ENCODE data around the gene ST3GAL4. TPM values are rescaled to one million over a fixed set of nuclear protein-coding genes. Genes with fewer than 3 reads are reported as not detected.
"Not testable (repeated sequence)": the region's sequence is repeated elsewhere in the genome, so short reads cannot be mapped to it uniquely, and the experiment has no call there.

Gene ST3GAL4
- total RNA-seq, 2 experiments from 2014 or later: 13.6 to 13.9 TPM

DNA sequence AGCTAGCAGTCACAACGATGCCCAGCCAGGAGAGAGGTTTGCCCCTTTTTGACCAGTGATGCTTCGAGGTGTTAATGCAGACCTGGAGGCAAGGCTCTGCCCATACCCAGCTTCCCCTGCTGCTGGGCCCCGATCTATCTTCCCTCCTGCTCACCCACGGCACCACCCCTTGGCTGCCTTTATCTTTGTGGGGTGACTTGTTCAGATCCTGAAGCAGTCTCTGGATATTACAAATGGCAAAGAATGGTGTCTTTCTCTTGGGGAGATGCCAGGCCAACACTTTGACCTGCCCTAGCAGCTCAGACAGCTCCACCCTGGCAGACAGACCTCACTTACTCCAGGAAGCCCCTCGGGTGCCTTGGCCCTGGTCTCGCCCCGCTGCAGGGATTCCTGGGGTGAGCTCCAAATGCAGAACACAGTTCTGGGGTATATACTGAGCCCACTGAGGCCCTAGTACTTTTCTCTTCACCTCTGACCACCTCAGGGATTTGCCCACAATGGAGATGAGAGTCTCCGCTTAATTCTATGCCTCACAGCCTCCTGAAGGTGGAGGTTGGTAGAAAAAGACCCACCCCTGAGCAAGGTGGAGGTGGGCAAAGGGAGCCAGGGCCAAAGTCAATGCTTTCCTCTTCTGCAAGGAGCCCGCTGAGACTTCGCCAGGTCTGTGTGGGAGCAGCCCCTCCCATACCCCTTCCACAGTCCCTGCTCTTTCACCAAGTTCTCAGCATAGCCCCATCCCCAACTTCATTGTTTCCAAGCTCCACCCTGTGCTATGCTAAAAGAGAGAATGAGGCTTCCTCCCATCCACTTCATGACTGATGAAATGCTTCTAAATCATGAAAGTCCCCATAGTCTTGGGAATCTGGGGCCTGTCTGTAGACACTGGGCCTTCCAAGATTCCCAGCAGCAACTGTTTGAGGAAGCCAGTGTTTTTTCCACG, 11.1 kb upstream of the ST3GAL4 start:
- CTCF ChIA-PET: no interaction called here
- POLR2A ChIA-PET: no interaction called here

- CTCF ChIA-PET: no interaction called here
These were observed 10.2 kb upstream of the ST3GAL4 start for GRCh38 chr11:126345283-126345682.

DNA sequence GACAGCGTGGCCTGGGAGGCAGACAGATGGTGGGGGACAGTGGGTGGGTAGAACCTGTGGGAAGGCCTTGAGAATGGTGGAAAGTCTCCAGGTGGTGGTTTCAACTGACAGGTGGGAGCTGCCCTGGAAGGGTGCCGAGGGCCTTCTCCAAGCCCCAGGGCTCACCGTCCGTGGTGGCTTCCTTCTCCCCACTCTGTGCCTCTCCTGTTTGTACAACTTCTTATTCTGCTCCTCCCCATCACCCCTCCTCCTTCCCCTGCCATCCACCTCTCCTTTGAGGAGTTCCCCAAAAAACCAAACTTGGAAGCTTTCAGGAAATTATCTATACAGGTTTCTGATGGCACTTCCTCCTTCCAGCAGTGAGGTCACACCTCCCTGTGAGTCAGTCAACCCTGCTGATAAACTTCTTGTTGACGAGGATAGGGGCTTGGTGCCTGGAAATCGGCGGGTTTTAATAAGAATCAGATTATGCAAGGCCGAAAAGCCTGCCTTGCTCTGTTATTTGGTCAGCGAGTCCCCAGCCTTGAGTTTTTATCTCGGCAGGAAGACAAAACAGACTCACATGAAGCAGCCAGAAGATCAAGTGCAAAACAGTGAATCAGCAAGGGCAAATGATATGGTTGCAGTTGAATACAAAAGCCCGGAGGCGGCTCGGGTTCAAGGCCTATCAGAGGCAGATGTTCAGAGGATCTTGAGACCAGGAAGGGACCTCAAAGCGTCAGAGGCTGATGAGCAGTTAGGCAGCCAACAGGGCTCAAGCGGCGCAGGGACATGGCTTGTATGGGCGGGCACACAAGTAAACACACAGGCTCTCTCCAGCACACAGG, 9.5 kb upstream of the ST3GAL4 start:
- CTCF ChIA-PET: no interaction called here
- POLR2A ChIA-PET: no interaction called here

More at GRCh38 chr11:126345283-126345682, 10.2 kb upstream of the ST3GAL4 start:
- POLR2A ChIA-PET: no interaction called here

DNA sequence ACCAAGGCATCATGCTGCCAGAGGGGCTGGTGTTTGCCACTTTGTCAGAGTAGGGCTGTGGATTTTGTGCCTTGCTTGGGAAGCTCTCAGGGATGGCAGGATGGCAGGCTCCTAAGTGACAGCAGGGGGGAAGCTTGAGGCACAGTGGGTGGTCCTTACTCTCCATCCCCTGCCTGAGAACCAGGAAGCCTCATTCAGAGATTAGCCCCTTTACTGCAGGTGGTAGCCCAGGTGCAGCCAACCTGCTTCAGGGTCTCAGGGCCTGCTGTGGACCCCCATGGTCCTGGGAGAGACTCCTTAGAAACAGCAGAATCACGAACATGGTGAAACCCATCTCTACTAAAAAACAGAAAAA, 8.9 kb upstream of the ST3GAL4 start:
- ChIA-PET POLR2A (no interaction called here), CTCF (no interaction called here)

DNA sequence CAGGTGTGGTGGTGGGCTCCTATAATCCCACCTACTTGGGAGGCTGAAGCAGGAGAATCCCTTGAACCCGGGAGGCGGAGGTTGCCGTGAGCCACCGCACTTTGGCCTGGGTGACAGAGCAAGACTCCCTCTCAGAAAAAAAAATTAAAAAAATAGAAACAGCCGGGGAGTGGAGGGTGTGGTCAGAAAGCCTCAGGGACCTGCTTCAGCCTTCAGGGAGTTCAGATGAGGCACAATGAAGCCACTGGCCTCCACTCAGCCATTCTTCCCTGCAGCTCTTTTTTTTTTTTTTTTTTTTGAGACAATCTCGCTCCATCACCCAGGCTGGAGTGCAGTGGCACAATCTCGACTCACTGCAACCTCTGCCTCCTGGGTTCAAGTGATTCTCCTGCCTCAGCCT, 8.5 kb upstream of the ST3GAL4 start:
- CTCF ChIA-PET, POLR2A ChIA-PET: not testable (repeated sequence)

- ChIA-PET POLR2A (no interaction called here), CTCF (no interaction called here)
These were observed 7.5 kb upstream of the ST3GAL4 start for GRCh38 chr11:126347751-126348668.

DNA sequence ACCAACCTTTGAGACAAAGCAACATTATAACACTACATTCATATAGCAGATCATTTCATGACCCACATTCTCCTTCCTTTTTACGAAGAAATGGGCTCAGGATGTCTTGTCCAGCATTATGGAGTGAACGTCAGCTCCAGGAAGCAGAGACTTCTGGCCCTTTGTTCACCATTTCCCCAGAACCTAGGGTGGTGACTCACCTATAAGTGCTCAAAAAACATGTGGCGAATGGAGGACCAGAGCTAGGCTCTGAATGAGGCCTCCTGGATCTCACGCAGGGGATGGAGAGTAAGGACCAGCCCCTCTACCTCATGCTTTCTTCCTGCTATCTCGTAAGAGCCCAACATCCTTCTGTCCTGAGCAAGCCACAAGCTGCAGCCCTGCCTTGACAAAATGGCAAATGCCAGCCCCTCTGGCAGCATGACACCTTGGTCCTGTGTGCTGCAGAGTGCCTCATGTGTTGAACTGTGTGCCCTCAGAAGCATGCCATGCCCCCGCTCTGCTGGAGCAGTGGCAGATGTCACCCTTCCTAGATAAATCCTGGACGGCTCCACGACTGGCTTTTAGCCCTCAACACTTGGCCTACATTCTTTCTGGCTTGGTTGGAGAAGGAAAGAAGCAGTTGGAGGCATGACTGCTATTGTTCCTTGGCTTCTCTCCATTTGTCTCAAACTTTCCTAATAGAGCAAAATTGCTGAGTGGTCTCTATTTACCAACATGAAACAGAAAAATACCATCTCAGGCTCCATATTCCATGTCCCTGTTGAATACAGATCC, 6.5 kb upstream of the ST3GAL4 start:
- ChIA-PET CTCF (no interaction called here), POLR2A (interaction anchor here (0.6 kb wide), 1 partner anchor 47 kb away, joined by 3 read pairs; no protein-coding TSS in a partner anchor)

DNA sequence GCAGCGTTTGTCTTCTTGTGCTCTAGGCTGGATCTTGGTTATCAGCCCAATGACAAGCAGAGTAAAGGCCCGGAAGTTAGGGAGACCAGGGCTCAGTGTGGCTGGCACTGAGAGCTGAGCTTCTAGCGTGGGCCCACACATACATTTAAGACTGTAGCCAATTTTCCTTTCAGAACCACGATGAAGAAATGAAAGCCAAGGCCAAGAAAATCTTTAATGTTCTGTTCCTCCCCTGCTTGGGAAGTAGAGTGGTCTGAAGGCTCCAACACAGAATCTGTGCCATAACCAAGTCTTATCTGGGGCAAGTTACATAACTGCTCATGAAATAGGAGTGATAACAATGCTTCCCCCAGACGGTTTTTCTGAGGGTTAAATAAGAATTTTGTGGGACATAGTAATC, 4.7 kb upstream of the ST3GAL4 start:
- ChIA-PET CTCF (no interaction called here), POLR2A (no interaction called here)

GRCh38 chr11:126352163-126352562, 3.3 kb upstream of the ST3GAL4 start:
- POLR2A ChIA-PET: no interaction called here

DNA sequence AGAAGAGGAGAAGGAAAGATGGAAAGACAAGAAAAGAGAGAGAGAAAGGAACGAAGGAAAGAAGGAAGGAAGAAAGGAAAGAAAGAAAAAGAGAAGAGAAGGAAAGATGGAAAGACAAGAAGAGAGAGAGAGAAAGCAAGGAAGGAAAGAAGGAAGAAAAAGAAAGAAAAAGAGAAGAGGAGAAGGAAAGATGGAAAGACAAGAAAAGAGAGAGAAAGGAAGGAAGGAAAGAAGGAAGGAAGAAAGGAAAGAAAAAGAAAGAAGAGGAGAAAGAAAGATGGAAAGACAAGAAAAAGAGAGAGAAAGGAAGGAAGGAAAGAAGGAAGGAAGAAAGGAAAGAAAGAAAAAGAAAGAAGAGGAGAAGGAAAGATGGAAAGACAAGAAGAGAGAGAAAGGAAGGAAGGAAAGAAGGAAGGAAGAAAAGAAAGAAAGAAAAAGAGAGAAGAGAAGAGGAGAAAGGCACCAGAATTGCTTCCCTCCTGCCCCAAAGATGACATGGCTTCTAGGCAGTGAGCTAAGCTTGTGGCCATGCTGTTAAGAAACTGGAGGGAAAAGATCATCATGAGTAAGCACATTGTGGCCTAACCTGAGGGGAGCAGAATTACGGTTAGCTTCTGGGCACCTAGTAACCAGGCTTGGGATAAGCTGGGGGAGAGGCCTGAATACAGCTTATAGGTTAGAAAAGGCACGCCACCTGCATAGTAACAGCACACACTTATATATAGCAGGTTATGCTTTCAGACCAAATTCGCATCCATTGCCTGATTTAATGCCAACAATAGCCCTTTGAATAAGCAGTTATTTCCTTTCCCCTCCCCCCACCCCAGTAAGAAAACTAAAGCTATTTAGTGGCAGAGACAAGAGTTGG, 2.3 kb upstream of the ST3GAL4 start:
- CTCF ChIA-PET: interaction anchor here (1.3 kb wide), 1 partner anchor 42 kb away, joined by 5 read pairs; no protein-coding TSS in a partner anchor
- POLR2A ChIA-PET: interaction anchor here (1.6 kb wide), 1 partner anchor 49 kb away, joined by 8 read pairs; the partner anchor contains the start of gene DCPS

More at GRCh38 chr11:126352163-126352562, 3.3 kb upstream of the ST3GAL4 start:
- CTCF ChIA-PET: no interaction called here

- ChIA-PET CTCF (interaction anchor here (0.6 to 2.6 kb wide), 2 partner anchors 44 to 47 kb away, joined by 5 to 8 read pairs; no protein-coding TSS in a partner anchor), POLR2A (interaction anchor here (0.6 to 1.2 kb wide), 3 partner anchors 14 to 293 kb away, joined by 3 to 5 read pairs (median 4); no protein-coding TSS in a partner anchor)
These were observed 709 bp upstream of the ST3GAL4 start for GRCh38 chr11:126354631-126355323.

- CTCF ChIA-PET: interaction anchor here (2.6 kb wide), 1 partner anchor 46 kb away, joined by 8 read pairs; no protein-coding TSS in a partner anchor
- POLR2A ChIA-PET: interaction anchor here (0.6 to 1.2 kb wide), 3 partner anchors 60 to 843 kb away, joined by 3 to 4 read pairs (median 4); no protein-coding TSS in a partner anchor
These were observed 726 bp downstream of the ST3GAL4 start for GRCh38 chr11:126355926-126356897.

- ChIA-PET POLR2A (no interaction called here), CTCF (interaction anchor here (1.5 to 2.6 kb wide), 2 partner anchors 46 to 47 kb away, joined by 8 read pairs; no protein-coding TSS in a partner anchor)
These were observed 1.8 kb downstream of the ST3GAL4 start for GRCh38 chr11:126357055-126357962.

GRCh38 chr11:126357969-126358762, 2.7 kb downstream of the ST3GAL4 start:
- CTCF ChIA-PET: interaction anchor here (1.5 kb wide), 1 partner anchor 47 kb away, joined by 8 read pairs; no protein-coding TSS in a partner anchor
- POLR2A ChIA-PET: no interaction called here
